ENCODE measurements around the gene ATXN2.

- TF ChIP-seq CTCF (IDR thresholded peaks at IDR 0.05) (no peak), POLR2A (IDR thresholded peaks at IDR 0.05) (no peak)
Measured at GRCh38 chr12:111628505-111629260, 29.6 kb upstream of the ATXN2 start.

All from body of pancreas (tissue), 4 donors.